Keratinocyte (primary cell): ENCODE measurements around the gene ADCY7.

Source experiments
- EZH2 ChIP-seq: IDR thresholded peaks from one replicate; pipeline ENCODE4 v1.6.1; 2012; ENCODE audit warnings: inconsistent platforms, mild to moderate bottlenecking, low read length, moderate library complexity
- TF ChIP-seq, protein P1 (sequence below), 3 experiments: IDR thresholded peaks in 1 of 3; conservative IDR thresholded peaks in 1 of 3; optimal IDR thresholded peaks in 1 of 3; 2 replicates in 2 of 3; 3 replicates in 1 of 3; pipeline versions ENCODE3 to v1.5.1; 2011; ENCODE audit warnings: low read length in 3 of 3, mild to moderate bottlenecking in 3 of 3, moderate library complexity in 2 of 3, control low read depth in 1 of 3, inconsistent platforms in 1 of 3; ENCODE audit not compliant: insufficient read depth in 2 of 3; ENCODE audit errors: extremely low read depth in 1 of 3

- TF ChIP-seq, protein P1, sequence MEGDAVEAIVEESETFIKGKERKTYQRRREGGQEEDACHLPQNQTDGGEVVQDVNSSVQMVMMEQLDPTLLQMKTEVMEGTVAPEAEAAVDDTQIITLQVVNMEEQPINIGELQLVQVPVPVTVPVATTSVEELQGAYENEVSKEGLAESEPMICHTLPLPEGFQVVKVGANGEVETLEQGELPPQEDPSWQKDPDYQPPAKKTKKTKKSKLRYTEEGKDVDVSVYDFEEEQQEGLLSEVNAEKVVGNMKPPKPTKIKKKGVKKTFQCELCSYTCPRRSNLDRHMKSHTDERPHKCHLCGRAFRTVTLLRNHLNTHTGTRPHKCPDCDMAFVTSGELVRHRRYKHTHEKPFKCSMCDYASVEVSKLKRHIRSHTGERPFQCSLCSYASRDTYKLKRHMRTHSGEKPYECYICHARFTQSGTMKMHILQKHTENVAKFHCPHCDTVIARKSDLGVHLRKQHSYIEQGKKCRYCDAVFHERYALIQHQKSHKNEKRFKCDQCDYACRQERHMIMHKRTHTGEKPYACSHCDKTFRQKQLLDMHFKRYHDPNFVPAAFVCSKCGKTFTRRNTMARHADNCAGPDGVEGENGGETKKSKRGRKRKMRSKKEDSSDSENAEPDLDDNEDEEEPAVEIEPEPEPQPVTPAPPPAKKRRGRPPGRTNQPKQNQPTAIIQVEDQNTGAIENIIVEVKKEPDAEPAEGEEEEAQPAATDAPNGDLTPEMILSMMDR (optimal IDR thresholded peaks at IDR 0.05 in 1 of 3, IDR thresholded peaks at IDR 0.05 in 1 of 3, conservative IDR thresholded peaks at IDR 0.05 in 1 of 3; ENCODE audit: extremely low read depth in 1 of 3, insufficient read depth in 2 of 3, low read length in 3 of 3) = peak in 1 of 3 experiments; percentile 7
- no peak for TF ChIP-seq EZH2
Measured at GRCh38 chr16:50244504-50245416, 21.6 kb upstream of the ADCY7 start.
